ENCODE results near the gene ZNF334.

The ZNF334 gene

GRCh38 chr20:46505506-46505905, 7.9 kb downstream of the ZNF334 start:
- no peak for TF ChIP-seq CTCF (IDR thresholded peaks at IDR 0.05; ENCODE audit: low read depth, low read length)

GRCh38 chr20:46501961-46502360, 11.4 kb downstream of the ZNF334 start:
- DNase-seq (ENCODE audit: extremely low read depth, low read depth) = no peak
- TF ChIP-seq CTCF (IDR thresholded peaks at IDR 0.05; ENCODE audit: low read depth, low read length) = no peak

More at GRCh38 chr20:46505506-46505905, 7.9 kb downstream of the ZNF334 start:
- no peak for DNase-seq (ENCODE audit: extremely low read depth, low read depth)

- TF ChIP-seq CTCF (IDR thresholded peaks at IDR 0.05; ENCODE audit: low read depth, low read length) = no peak
- DNase-seq (ENCODE audit: extremely low read depth, low read depth) = no peak
Observed at GRCh38 chr20:46501337-46501942, 11.9 kb downstream of the ZNF334 start.

GRCh38 chr20:46494077-46494476, 19.3 kb downstream of the ZNF334 start:
- no peak for TF ChIP-seq CTCF (IDR thresholded peaks at IDR 0.05; ENCODE audit: low read depth, low read length)

GRCh38 chr20:46491354-46491753, 22.0 kb downstream of the ZNF334 start:
- no peak for DNase-seq (ENCODE audit: extremely low read depth, low read depth)
- TF ChIP-seq CTCF (IDR thresholded peaks at IDR 0.05; ENCODE audit: low read depth, low read length) = no peak

More at GRCh38 chr20:46494077-46494476, 19.3 kb downstream of the ZNF334 start:
- no peak for DNase-seq (ENCODE audit: extremely low read depth, low read depth)

GRCh38 chr20:46488451-46488850, 24.9 kb downstream of the ZNF334 start:
- TF ChIP-seq CTCF (IDR thresholded peaks at IDR 0.05; ENCODE audit: low read depth, low read length) = no peak
- no peak for DNase-seq (ENCODE audit: extremely low read depth, low read depth)

- DNase-seq (ENCODE audit: extremely low read depth, low read depth) = no peak
- no peak for TF ChIP-seq CTCF (IDR thresholded peaks at IDR 0.05; ENCODE audit: low read depth, low read length)
Observed at GRCh38 chr20:46487628-46488027, 25.7 kb downstream of the ZNF334 start.
